GM18507 (cell line): Measurements from ENCODE around the gene DNER.
"Not testable (repeated sequence)": the region's sequence is repeated elsewhere in the genome, so short reads cannot be mapped to it uniquely, and the experiment has no call there.

Experiments
- DNase-seq: peaks from one replicate; pipeline ENCODE4 v3.0.0; 2011; ENCODE audit warnings: low read depth; ENCODE audit not compliant: insufficient read length; ENCODE audit errors: extremely low spot score
- FAIRE-seq: peaks from 2 replicates; lab custom pipeline; 2011; peaks lifted over from hg19 to GRCh38; lab: Jason Lieb, UNC

Gene DNER

DNA sequence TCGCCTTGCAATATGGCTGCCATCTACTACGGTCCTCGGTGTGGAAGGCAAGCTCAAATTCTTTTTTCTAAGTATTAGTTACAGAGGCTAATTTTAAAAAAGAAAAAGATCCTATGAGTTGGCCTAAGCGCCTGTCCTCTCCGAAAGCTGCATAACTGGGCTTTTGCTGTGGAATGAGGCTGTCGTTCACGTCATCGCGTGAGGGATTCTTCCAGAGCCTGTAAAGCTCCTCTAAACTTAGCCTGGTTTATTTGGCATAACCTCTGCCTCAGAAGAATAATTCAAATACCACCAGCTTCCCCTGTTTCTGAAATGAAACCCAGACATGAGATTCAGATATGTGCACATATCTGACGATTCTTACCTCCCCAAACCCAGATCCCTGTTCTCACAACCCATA lies 187.4 kb downstream of the DNER start:
- no peak for DNase-seq
- FAIRE-seq = no peak

DNA sequence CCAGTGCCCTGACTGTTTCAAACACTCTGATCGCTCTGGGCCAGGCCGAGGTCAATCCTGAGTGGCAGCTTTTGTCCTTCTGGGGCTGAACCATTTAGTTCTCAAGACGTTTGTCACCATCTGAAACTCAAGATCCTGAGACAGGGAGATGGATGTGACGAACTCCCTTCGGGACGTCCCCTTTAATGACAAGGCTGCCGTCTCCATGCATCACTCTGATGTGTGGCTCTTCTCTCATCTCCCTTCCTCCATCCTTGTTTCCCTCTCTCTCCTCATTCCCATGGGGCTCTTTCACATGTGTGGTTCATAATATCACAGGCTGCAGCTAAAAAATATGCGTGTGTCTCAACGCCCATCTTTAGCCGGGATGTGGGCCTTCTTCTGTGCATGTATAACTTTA lies 189.6 kb downstream of the DNER start:
- FAIRE-seq (no peak), DNase-seq (no peak)

DNA sequence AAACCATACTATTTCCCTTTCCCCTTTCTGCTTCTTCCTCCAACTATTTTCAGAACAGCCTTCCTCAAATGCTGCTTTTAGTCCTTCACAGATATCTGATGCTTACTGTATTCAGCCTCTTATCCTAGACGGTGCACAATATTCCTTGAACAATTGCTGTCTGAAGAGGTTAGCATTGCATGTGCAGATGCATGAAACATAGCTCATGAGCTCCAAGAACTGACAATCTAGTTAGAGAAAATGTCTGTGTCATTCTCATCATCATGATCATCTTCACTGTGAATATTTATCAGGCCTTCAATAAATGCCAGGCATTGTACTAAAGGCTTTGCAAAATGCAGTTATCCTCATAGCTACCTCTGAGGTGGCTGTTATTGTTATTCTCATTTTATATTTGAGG lies 190.7 kb downstream of the DNER start:
- DNase-seq (no peak), FAIRE-seq (no peak)

GRCh38 chr2:229521576-229521975 lies 192.8 kb downstream of the DNER start:
- DNase-seq = no peak
- FAIRE-seq = no peak

DNA sequence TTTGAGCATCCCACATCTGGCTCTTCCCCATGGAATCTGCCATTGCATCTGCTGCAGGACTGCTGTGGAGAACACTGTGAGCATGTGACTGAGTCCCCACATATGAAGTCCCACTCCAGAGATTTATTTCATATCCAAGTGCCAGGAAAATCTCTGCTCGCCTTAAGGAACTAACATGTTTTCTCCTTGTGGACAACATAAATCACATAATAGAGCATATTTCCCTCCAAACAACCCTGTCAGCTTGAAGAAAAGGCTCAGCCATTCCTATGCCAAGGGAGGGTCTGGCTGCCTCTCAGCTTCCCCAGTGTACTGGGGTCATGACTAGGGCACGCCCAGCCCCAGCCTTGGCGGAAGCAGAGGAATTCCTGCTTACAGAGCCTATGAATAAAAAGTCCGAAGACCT lies 193.7 kb downstream of the DNER start:
- no peak for DNase-seq
- no peak for FAIRE-seq

- FAIRE-seq = no peak
- DNase-seq = no peak
Measured at GRCh38 chr2:229519655-229520430, 194.5 kb downstream of the DNER start.

DNA sequence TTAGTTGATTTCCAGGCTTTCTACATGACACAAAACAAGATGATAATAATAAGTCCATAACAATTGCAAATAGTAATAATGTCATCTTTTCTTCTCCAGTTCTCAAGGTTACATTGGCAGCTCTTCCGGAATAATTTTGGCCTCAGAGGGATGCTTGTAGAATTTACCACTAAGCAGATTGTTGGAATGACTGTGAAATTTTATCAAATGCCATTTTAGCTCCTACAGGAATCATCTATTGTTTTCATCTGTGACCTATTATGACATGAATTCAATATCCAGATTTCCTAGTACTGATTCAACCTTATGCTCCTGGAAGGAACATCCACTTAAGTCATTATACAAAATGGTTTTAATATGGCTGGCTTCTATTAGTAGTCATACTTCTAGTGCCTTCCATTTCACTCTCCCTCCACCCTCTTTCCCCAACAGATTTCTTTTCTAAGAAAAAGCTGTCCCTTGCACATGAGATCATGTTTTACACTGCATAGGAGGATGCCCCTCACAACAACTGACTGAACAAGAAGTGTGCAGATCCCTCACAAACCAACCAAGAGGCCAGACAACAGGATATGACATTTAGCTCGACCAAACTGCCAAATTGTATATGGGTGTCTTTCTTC lies 200.0 kb downstream of the DNER start:
- DNase-seq (no peak), FAIRE-seq (no peak)

GRCh38 chr2:229511524-229511923 lies 202.8 kb downstream of the DNER start:
- FAIRE-seq (no peak), DNase-seq (no peak)

DNA sequence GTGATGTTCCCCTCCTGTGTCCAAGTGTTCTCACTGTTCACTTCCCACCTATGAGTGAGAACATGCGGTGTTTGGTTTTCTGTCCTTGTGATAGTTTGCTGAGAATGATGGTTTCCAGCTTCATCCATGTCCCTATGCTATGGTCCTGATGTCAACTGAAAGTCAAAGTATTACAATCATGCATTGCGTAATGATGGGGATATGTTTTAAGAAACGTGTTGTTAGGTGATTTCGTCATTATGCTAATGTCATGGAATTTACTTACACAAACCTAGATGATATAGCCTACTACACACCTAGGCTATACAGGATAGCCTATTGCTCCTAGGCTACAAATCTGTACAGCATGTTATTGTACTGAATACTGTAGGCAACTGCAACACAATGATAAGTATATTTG lies 207.7 kb downstream of the DNER start:
- not testable (repeated sequence) for DNase-seq, FAIRE-seq

DNA sequence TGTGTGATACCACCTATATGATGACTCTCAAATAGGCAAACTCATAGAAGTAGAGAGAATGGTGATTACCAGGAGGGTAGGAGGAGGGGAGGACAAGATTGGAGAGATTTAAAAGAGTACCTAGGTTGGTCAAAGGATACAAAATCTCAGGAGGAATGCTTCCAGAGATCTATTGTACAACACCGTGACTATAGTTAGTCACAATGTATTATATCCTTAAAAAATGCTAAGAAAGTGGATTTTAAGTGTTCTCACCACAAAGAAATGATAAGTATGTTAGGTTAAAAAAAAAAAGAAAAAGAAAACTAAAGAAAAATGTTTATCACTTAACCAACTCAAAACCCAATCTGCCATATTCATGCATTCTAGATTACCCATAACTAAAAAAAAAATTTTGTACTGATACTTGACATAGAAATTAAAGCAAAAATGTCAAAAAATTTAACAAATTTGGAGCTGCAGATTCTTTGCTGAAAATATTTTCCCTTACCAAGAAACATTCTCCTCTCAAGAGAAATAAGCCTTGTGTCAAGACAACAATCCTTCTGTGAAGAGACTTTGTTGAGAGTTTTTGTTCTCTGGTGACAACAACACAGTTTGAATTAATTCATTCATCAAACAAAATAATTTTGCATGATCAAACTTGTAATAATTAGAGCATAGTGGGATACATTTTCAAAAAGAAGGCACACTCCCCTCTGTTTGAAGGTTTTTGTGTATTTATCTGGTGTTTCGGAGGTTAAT lies 213.1 kb downstream of the DNER start:
- DNase-seq = no peak
- FAIRE-seq = no peak

DNA sequence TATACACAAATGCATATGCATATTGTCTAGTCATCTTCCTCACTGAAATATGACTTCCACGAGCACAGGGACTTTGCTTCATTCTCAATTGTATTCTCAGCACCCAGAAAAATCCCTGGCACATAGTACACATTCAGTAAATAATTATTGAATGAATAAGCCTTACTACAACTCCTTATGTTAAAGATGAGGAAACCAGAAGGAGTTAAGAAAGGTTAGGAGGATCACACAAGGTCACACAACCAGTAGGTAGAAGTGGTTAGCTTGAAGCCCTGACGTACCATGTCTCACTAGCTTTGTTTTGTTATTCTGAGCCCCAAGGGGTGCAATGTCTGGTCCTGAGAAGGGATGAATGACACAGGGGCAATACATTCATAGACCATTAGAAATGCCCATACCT lies 222.3 kb downstream of the DNER start:
- FAIRE-seq (no peak), DNase-seq (no peak)

GRCh38 chr2:229490167-229490566 lies 224.2 kb downstream of the DNER start:
- DNase-seq = no peak
- no peak for FAIRE-seq

DNA sequence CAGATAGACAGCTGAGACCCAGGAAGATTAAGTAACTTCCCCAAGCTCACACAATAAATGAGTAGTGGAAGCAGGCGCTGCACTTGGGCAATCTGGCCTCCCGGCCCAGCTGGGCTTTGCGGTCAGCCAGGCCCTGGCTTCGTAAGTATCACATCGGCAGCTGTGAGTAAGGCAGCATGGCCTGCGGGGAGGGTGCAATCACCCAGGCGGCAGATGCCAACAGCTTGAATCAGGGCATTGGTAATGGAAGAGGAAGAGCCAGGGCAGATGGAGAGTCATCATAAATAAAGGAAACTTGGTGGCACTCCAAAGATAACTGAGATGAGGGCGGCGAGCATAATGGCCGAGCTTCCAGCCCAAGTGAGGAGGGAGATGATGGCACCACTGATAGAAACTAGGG lies 225.3 kb downstream of the DNER start:
- no peak for DNase-seq
- no peak for FAIRE-seq

DNA sequence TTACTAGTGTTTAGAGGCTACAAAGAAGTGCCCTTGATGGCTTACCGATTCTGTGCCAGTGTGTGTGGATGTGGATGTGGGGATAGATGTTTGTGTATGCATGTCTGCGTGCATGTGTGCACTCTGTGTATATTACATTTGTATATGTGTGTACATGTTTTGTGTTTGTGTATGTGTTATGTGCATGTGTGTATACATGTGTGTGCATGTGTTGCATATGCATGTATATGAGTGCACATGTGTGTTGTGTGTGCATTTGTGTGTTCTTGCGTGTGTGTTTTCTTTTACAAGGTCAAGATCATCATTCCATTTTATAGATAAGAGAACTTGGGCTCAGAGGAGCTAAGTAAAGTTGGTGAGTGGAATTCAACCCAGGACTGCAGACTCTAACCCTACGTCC lies 226.1 kb downstream of the DNER start:
- DNase-seq (no peak), FAIRE-seq (no peak)

GRCh38 chr2:229486673-229487072 lies 227.7 kb downstream of the DNER start:
- no peak for DNase-seq
- FAIRE-seq = no peak

GRCh38 chr2:229485857-229486256 lies 228.5 kb downstream of the DNER start:
- no peak for FAIRE-seq
- DNase-seq = no peak

DNA sequence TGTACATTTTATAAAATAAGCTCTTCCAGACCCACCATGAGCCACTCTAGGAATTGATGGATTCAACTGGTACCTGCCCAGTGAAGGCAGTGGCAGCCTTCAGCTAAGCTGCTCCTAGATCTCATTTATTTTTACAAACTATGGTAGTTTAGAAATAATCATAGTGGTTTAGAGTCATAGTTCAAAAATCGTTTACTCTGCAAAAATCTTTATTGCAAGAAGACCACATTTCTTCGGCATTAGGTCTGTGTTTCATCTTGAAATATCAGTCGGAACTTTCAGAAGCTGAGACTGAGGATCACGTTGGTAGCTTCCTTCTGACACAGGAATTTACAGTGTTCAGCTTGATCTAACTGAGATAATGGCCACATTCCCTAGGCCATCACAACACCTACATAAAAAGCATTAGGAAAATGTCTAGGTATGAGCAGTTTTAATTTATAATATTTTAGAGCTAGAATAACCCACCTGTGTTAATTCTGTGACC lies 237.0 kb downstream of the DNER start:
- no peak for FAIRE-seq
- DNase-seq = no peak

- FAIRE-seq (no peak), DNase-seq (no peak)
Measured at GRCh38 chr2:229475778-229476177, 238.6 kb downstream of the DNER start.

DNA sequence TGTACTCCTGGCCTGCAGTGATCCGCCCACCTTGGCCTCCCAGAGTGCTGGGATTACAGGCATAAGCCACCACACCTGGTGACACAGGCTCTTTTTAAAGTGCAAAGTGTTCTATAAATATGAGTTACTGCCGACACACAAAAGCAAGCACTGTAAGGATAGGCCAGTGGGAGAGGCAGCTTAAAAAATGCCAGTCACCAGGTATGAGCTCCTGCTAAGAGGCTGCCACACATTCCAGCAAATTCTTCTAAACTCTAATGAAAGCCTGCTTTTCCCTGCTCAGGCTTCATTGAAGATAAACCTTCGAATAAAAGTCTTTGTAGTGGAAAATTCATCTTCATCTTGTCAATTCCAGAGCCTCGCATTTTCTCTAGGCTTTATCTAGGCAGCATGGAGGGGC lies 240.2 kb downstream of the DNER start:
- DNase-seq (no peak), FAIRE-seq (no peak)

- DNase-seq (no peak), FAIRE-seq (no peak)
Measured at GRCh38 chr2:229470781-229471180, 243.6 kb downstream of the DNER start.

- DNase-seq = no peak
- FAIRE-seq = no peak
Measured at GRCh38 chr2:229467783-229468182, 246.6 kb downstream of the DNER start.
